Measurements from ENCODE around the gene ZBTB3. TPM values are rescaled to one million over a fixed set of nuclear protein-coding genes. Genes with fewer than 3 reads are reported as not detected.
A peak's percentile ranks its signal among the peaks of the same experiment; 100 is the strongest.

The ZBTB3 gene
- total RNA-seq, 1 experiment from 2014 or later = 43.4 TPM

DNA sequence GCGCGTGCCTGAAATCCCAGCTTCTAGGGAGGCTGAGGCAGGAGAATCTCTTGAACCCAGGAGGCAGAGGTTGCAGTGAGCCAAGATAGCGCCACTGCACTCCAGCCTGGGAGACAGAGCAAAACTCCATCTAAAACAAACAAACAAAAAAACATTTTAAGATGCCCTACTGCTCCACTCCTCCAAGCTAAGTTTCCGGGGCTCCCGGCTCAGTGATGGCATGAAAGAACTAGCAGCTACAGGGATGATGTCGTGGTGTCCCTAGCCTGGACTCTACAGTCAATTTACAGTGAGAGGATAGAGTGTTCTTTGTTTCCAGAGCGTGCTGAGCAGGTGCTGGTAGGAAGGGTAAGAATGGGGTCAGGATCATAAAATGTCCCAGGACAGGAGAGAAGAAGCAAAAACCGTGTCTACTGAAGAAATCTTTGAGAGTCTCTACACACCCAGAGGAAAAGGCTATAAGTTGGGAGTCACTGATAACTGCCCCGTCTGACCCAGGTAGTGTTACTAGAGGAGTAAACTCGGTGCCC, 1.2 kb upstream of the ZBTB3 start:
- peak overlapping the region in 2 of 3 experiments; percentile 42 to 51; a peak in 4 of 7 replicates for H3K27ac Mint-ChIP-seq
- H3K4me1 Mint-ChIP-seq = peaks cover 30 to 37% of the 10 kb centered on the region in 2 experiments
- no peak overlapping the region for H2BK20ac ChIP-seq (ENCODE audit: low read depth, low read length, poor library complexity, severe bottlenecking)
- no peak overlapping the region for H2BK120ac ChIP-seq (ENCODE audit: low read depth, low read length, poor library complexity, severe bottlenecking)
- H4K91ac ChIP-seq (ENCODE audit: insufficient read length, low read depth, low read length) = no peak overlapping the region
- H2AFZ ChIP-seq (ENCODE audit: low read length) = no peak overlapping the region
- no peak overlapping the region for H3T11ph ChIP-seq (ENCODE audit: low read length)
- no peak overlapping the region for H3K14ac ChIP-seq (ENCODE audit: insufficient read depth, low read length)
- no peaks in the 10 kb centered on the region for H3K9me3 Mint-ChIP-seq
- WGBS (ENCODE audit: extremely low coverage, insufficient read length, low lambda C conversion rate) = no CpG with 5 or more reads among the region's 10 CpGs
- H3K9me3 ChIP-seq (ENCODE audit: control insufficient read depth, low read depth, low read length) = no peaks in the 10 kb centered on the region
- peaks cover 21% of the 10 kb centered on the region; the same call in 1 of the 2 replicates for H3K79me2 ChIP-seq (ENCODE audit: insufficient read depth, low read length)
- H2BK5ac ChIP-seq (ENCODE audit: insufficient read length, low read length) = no peak overlapping the region
- H3K79me1 ChIP-seq (ENCODE audit: insufficient read depth, low read depth, low read length, poor library complexity, severe bottlenecking) = peaks cover 9% of the 10 kb centered on the region
- no peaks in the 10 kb centered on the region for H4K20me1 ChIP-seq (ENCODE audit: control insufficient read depth, insufficient read depth, insufficient read length)
- H3K4me3 Mint-ChIP-seq = peak overlapping the region; percentile 13 to 97; a peak in 4 of 5 replicates
- H3K18ac ChIP-seq (ENCODE audit: insufficient read length, low read depth, low read length) = no peak overlapping the region
- H3K4ac ChIP-seq (ENCODE audit: low read depth, low read length) = no peak overlapping the region
- H3K27me3 Mint-ChIP-seq (ENCODE audit: low read depth) = no peaks in the 10 kb centered on the region
- no peak for TF ChIP-seq CTCF (conservative IDR thresholded peaks at IDR 0.05)
- no peak overlapping the region for H4K8ac ChIP-seq (replicated peaks; ENCODE audit: insufficient read length, low read depth, low read length)
- H3K23ac ChIP-seq (ENCODE audit: insufficient read length, low read depth, low read length) = no peak overlapping the region
- no peak overlapping the region for H2BK15ac ChIP-seq (ENCODE audit: low read depth, low read length)
- no peak overlapping the region for H2AK5ac ChIP-seq (ENCODE audit: insufficient read length, low read length)
- no peaks in the 10 kb centered on the region for H3K27me3 ChIP-seq (ENCODE audit: insufficient read depth, low read length)
- H4K5ac ChIP-seq (ENCODE audit: insufficient read length, low read depth, low read length) = no peak overlapping the region
- peaks cover 20 to 32% (median 22%) of the 10 kb centered on the region in 3 experiments for H3K36me3 Mint-ChIP-seq (ENCODE audit: insufficient read depth in 1 of 3, low read depth in 3 of 3)
- no peaks in the 10 kb centered on the region for H3K4me1 ChIP-seq (ENCODE audit: insufficient read depth, low read length)
- peak overlapping the region; percentile 38 for H3K4me2 ChIP-seq (ENCODE audit: insufficient read depth, insufficient read length, low read length)
- no peak overlapping the region for H3K27ac ChIP-seq (ENCODE audit: insufficient read length, low read depth, low read length)
- H3K9ac ChIP-seq (ENCODE audit: extremely low read depth, insufficient read length, low read length) = no peak overlapping the region
- no peak overlapping the region for H3K56ac ChIP-seq (ENCODE audit: insufficient read length, low read depth, low read length)
- no peak for DNase-seq
- peaks cover 3% of the 10 kb centered on the region for H3K23me2 ChIP-seq (ENCODE audit: insufficient read length, low read depth, low read length, poor library complexity, severe bottlenecking)
- H2BK12ac ChIP-seq (ENCODE audit: insufficient read length, low read depth, low read length) = no peak overlapping the region
